NCI-H2196 treated with DMSO at 0.1 percent for 48 hours (cell line): ENCODE measurements around the gene SULT1A4.
"Not testable (repeated sequence)": the region's sequence is repeated elsewhere in the genome, so short reads cannot be mapped to it uniquely, and the experiment has no call there.

Experiments
- DNase-seq: peaks from one replicate; lab custom pipeline; 2025; ENCODE audit not compliant: unreplicated experiment; lab: John Stamatoyannopoulos, UW

SULT1A4 gene

DNA sequence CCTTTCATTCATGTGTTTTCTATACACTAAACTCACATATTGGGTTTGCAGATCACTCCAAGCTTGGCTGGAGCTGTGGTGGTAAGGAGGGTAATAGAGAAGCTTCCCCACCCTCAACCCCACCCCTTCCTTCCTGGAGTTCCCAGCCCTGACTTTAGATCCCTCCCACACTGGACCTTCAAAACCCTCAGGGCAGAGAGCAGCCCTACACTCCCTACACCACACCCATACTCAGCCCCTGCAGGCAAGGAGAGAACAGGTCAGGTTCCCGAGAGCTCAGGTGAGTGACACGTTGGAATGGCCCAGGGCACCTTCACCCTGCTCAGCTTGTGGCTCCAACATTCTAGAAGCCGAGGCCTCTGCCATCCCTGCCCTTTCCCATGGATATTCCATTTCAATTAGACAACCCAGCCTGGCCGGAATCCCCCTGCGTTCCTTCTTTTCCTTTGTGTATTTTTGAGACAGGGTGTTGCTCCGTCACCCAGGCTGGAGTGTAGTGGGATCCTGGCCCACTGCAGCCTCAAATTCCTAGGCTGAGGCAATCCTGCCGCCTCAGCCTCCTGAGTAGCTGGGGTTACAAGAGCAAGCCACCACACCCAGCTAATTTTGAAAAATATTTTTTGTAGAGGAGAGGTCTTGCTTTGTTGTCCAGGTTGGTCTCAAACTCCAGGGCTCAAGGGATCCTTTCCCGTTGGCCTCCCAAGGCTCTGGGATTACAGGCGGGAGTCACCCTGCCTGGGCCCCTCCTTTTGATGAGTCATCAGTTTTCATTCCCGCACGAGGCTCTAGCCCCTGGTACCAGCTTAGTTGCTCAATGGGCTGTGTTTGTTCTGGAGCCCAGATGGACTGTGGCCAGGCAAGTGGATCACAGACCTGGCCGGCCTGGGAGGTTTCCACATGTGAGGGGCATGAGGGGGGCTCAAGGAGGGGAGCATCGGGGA lies at the start of gene SULT1A4:
Gene SULT1A4 (plus strand): TSS at position 208 of the 941 bp plus-strand sequence. CDS start 1,473 bp downstream, outside the sequence.
- not testable (repeated sequence) for DNase-seq

DNA sequence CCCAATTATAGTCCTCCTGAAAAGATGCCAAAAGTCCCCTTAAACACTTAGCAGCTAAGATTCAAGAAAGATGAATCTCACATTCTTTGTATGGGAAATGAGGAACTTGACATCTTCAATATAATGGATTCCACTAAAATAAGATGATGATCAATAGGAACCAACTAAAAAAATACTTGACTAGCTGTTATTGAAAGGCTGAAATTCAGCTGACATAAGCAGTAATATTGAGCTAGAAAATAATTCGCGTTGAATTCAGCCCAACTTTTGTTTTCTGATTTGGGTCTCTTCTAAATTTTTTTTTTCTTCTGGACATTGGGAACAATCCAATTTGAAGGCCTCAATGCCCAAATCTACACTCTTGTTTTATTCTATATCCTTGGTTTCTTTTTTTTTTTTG lies 36.1 kb upstream of the SULT1A4 start:
- DNase-seq: not testable (repeated sequence)

DNA sequence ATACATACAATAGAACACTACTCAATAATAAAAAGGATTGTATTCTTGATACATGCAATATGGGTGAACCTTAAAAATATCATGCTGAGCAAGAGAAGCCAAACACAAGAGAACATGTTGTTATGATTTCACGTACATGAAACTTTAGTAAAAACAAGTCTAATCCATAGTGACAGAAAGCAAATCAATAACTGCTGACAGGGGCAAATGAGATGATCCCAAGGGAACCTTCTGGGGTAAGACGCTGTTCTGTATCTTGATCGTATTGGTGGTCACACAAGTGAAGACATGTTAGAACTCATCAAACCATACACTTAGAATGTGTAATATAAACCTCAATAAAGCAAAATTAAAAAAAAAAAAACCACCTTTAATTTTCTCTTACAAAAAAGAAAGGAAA lies 34.3 kb upstream of the SULT1A4 start:
- not testable (repeated sequence) for DNase-seq

DNA sequence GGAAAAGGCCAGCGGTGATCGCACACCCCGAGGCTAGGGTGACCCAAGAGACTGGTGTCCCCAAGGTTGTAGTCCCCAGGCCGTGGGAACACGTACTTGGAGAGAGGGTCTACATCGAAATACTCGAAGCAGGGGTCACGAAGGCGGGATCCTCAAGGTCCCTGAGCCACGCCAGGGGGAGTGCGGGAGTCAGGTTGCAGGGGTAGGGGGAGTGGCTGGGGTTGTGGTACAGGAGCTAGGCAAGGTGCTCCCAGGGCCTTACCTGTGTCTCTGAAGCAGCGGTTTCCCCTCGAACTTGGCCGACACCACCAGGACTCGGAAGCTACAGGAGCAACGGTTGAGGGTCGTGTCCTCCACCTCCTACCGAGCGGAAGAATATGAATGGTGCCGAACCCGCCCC lies 6.0 kb upstream of the SULT1A4 start:
- DNase-seq: not testable (repeated sequence)

DNA sequence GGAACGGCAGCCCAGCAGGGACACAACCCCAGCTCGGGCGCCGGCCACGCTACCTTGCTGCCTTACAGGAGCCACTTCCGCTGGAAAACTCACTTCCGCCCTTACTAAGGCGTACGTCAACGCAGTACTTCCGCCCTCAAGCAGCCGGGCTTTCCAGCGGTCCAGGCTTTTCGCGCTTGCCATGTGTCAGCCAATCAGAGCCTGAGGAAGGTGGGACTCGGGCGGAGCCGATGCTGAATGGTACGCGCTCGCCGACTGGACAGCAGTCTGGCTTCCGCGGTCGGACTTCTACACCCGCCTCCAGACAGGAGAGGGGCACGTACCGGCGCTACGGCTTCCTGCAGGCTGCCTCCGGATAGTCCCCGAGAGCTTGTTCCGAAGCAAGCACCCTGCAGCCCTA lies 5.4 kb upstream of the SULT1A4 start, which contains the start of the genes BOLA2 and SLX1B:
Gene BOLA2 (minus strand): TSS at position 83 of the 400 bp plus-strand sequence. CDS start 98 bp downstream, outside the sequence.
Gene SLX1B (plus strand): TSS at position 265 of the 400 bp plus-strand sequence.
- not testable (repeated sequence) for DNase-seq

DNA sequence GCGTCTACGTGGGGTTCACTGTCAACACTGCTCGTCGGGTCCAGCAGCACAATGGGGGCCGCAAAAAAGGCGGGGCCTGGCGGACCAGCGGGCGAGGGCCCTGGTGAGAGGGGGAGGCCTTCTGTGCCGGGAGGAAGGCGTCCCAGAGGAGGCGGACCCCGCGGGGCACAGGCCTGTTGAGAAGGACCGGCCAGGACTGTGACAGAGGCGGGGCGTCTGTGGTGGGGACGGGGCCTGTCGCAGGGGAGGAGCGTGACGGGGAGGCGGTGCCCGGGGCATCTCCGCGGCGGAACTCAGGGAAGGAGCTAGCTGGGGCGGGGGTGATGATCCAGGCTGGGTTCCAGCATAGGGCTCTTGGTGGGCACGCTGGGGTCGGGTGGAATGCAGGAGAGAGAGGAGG lies 4.9 kb upstream of the SULT1A4 start:
- DNase-seq: not testable (repeated sequence)

DNA sequence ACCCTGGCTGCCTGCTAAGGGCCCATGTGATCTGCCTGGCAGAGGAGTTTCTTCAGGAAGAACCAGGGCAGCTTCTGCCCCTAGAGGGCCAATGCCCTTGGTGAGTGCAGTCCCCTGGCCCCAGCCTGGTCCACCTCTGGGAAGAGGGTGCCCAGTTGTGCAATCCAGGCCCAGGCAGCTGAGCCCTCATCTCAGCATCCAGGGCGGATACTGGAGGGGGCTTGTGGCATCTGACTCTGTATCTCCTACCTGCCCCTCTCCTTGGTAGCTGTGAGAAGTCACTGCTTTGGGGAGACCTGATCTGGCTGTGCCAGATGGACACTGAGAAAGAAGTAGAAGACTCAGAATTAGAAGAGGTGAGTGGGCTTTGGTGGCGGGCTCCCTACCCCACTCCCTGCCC lies 2.1 kb upstream of the SULT1A4 start:
- not testable (repeated sequence) for DNase-seq

DNA sequence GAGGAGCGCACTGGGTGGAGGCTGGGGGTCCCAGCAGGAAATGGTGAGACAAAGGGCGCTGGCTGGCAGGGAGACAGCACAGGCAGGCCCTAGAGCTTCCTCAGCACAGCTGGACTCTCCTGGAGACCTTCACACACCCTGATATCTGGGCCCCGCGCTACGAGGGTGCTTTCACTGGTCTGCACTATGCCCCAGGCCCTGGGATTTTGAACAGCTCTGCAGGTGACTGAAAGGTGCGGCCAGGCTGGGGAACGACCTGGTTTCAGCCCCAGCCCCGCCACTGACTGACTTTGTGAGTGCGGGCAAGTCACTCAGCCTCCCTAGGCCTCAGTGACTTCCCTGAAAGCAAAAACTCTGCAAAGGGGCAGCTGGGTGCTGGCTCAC lies 926 bp downstream of the SULT1A4 start:
- DNase-seq: not testable (repeated sequence)

DNA sequence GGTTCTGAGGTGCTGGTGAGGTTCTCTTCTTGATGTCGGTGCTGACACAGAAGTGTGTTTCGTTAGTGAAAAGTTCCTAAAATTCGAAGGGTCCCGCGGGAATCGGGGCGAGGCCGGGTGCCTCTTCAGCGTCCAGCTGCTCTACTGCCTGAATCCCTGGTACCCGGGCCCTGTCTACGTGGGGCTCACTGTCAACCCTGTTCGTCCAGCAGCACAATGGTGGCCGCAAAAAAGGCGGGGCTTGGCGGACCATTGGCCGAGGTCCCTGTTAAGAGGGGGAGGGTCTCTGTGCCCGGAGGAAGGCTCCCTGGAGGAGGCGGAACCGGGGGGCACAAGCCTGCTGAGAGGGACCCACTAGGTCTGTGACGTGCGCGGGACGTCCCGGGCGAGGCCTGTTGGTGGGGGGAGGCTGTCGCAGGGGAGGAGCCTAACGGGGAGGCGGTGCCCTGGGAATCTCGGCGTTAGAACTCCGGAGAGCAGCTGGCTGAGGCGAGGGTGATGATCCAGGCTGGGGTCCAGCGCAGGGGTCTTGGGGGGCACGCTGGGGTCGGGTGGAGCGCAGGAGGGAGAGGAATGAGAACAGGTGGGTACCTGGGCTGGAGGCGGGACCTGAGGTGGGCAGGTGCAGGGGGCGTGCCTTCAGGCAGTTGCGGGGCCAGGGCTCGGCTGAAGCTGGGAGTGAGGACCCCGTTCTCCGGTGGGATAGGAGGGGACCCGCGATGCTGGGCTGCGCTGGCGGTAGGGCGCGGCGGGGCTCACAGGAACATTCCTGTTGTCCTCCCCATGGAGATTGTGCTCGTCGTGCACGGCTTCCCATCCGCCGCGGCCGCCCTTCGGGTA lies 6.5 kb downstream of the SULT1A4 start:
- DNase-seq: not testable (repeated sequence)

DNA sequence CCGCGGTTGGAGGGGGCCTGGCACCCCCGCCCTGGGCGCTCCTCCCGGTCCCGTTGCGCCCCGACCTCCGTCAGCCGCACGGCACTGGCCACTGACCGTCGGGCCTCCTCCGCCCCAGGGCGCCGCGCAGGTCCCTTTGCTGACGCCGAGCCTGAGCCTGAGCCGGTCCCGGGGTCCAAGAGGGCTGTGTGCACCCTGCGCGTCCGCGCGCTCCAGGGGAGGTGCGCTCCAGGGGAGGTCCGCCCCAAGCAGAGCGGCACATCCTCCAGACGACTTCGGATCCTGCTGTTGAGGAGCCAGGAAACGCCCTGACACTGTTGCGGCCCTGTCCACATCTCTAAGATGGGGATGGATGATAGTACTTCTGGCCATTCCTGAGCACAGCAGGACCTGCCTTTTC lies 7.2 kb downstream of the SULT1A4 start:
- not testable (repeated sequence) for DNase-seq

DNA sequence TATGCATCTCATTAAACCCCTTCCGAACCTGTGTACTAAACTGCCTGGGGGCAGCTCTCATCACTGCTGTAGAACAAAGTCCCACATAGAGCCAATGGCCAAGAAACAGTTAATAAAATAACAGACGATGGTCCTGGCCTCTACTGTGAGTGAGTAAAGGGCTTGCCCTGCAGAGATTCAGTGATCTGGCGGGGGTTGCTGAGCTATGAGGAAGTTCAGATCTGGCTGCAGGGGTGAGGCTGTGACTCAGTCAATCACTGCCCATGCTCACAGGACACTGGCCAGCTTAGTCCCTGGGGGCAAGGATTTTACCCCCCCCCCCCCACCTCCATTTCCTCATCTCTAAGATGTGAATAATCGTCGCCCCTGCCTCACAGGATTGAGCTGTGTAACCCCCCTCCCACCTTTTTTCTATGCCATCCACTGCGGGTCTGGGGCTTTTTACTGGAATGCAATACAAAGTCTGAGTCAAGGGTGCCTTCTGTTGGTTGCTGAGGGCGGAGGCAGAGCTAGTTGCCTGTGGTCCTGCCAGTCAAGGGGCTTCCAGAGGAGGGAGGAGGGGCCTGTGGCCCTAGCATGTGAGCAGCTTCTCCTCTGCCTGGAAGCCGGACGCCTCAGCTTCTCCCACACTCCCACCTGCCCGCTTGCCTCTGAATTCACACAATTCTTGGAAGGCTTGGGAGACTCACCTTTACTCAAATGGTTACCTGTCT lies 8.1 kb downstream of the SULT1A4 start:
- DNase-seq: not testable (repeated sequence)

DNA sequence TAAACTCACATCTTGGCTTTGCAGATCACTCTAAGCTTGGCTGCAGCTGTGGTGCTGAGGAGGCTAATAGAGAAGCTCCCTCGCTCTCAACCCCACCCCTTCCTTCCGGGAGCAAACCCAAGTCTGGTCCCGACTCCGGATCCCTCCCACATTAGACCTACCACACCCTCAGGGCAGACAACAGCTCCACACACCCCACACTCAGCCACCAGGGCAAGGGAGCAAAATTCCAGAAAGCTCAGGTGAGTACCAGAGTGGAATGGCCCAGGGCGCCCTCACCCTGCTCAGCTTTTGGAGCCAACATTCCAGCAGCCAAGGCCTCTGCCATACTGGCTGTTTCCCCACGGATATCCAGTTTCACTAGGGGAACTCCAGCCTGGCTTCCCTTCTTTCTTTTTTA lies 9.9 kb downstream of the SULT1A4 start:
- not testable (repeated sequence) for DNase-seq

DNA sequence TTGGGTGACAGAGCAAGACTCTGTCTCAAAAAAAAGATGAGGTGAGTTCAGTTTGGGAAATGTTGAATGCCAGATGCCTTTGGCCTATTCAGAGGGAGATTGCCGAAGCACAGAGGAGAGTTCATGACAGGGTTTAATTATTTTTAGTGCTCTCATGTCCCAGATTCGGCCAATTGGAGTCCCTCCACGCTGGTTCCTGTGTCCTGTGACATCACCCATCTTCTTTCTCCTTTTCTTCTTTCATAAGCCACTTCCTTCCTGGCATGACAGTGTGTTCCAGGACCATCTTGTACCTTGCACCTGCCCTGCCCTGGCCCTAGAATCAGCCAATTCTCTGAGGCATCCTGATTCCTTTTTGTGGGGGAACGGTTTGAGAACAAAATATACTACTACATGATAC lies 12.4 kb downstream of the SULT1A4 start:
- DNase-seq: not testable (repeated sequence)

DNA sequence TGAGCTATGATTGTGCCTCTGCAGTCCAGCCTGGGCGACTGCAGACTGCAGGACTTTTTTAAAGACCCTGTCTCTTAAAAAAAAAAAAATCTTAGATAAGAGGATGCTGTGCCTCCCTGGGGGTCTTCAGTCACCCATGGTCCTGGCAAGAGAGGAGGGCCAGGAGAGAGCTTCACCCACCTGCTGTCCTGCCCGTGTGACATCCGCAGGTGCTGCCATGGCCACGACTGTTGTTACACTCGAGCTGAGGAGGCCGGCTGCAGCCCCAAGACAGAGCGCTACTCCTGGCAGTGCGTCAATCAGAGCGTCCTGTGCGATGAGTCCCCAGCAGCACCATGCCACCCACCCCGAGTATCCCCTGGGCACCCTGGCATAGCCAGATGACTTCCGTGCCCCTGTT lies 22.6 kb downstream of the SULT1A4 start:
- DNase-seq: not testable (repeated sequence)

DNA sequence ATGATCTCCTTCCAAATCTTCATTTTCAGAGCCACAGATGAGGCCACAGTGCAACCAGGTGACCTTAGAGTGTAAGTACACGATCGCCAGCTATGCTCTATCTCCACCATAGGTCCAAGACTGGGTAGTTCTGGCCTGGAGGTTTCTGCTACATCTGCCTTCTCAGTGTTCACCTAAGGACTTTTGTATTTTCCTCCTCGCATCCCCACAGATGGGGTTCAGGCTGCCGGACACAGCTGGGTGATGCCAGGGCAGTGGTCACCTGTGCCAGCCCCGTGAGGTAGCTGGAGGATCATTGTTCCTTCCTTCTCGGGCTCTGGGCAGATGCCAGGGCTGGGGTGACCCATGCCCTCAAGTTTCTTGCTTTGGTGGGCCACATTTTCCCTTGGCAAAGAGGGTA lies 46.6 kb downstream of the SULT1A4 start, which contains the start of gene NPIPB12:
Gene NPIPB12 (minus strand): TSS at position 101 of the 400 bp plus-strand sequence.
- not testable (repeated sequence) for DNase-seq
